ENCODE measurements around the gene KRTAP10-3. TPM values are rescaled to one million over a fixed set of nuclear protein-coding genes. Genes with fewer than 3 reads are reported as not detected.

KRTAP10-3 gene
- total RNA-seq, 1 experiment from 2014 or later: not detected

DNA sequence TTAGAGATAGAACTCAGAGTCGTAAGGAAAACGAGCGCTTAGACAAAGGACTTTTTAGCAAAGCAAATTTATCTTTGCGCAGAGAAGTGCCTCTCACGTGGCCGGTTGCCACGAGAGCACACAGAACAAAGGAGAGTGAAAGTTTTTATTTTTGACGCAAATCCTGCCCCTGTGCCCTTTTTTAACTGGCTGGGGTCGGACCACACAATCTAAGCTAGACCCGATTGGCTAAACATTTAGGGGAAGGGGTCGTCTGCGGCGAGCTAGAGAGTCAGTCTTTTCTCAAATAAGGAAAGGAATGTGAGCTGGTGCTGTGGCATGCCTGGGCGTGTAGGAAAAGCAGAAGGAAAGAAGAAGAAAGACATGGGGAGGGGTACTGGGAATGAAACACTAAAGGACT, 9.7 kb downstream of the KRTAP10-3 start:
- no peak overlapping the region for H3K27ac ChIP-seq (ENCODE audit: low read depth, low read length)
- RAD21 ChIA-PET (ENCODE audit: low non-redundant PET in 1 of 2, low total read pairs in 2 of 2, uncharacterized antibody in 2 of 2, unreplicated experiment in 2 of 2): no interaction called here
- no peak overlapping the region for H3K4me2 ChIP-seq (ENCODE audit: low read length)
- POLR2A ChIA-PET: no interaction called here
- no peaks in the 10 kb centered on the region for H3K4me1 ChIP-seq (ENCODE audit: control insufficient read depth in 1 of 2, insufficient read depth in 2 of 2, low read length in 2 of 2)
- ATAC-seq: no peak
- no peaks in the 10 kb centered on the region for H3K79me2 ChIP-seq (ENCODE audit: insufficient read depth, low read length)
- TF ChIP-seq EZH2phosphoT487 (IDR thresholded peaks at IDR 0.05; ENCODE audit: borderline replicate concordance) (no peak), JUND (IDR thresholded peaks at IDR 0.05) (no peak), FOSL1 (IDR thresholded peaks at IDR 0.05; ENCODE audit: low read depth) (no peak), RAD21 (IDR thresholded peaks at IDR 0.05; ENCODE audit: low read depth) (no peak), CBX3 (IDR thresholded peaks at IDR 0.05; ENCODE audit: low read depth) (no peak)
- TF ChIP-seq, protein P1, sequence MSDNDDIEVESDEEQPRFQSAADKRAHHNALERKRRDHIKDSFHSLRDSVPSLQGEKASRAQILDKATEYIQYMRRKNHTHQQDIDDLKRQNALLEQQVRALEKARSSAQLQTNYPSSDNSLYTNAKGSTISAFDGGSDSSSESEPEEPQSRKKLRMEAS (IDR thresholded peaks at IDR 0.05): no peak
- TF ChIP-seq, protein P2, sequence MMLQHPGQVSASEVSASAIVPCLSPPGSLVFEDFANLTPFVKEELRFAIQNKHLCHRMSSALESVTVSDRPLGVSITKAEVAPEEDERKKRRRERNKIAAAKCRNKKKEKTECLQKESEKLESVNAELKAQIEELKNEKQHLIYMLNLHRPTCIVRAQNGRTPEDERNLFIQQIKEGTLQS (IDR thresholded peaks at IDR 0.05): no peak
- TF ChIP-seq, protein P3, sequence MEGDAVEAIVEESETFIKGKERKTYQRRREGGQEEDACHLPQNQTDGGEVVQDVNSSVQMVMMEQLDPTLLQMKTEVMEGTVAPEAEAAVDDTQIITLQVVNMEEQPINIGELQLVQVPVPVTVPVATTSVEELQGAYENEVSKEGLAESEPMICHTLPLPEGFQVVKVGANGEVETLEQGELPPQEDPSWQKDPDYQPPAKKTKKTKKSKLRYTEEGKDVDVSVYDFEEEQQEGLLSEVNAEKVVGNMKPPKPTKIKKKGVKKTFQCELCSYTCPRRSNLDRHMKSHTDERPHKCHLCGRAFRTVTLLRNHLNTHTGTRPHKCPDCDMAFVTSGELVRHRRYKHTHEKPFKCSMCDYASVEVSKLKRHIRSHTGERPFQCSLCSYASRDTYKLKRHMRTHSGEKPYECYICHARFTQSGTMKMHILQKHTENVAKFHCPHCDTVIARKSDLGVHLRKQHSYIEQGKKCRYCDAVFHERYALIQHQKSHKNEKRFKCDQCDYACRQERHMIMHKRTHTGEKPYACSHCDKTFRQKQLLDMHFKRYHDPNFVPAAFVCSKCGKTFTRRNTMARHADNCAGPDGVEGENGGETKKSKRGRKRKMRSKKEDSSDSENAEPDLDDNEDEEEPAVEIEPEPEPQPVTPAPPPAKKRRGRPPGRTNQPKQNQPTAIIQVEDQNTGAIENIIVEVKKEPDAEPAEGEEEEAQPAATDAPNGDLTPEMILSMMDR (IDR thresholded peaks at IDR 0.05 in 2 of 3, conservative IDR thresholded peaks at IDR 0.05 in 1 of 3; ENCODE audit: borderline replicate concordance in 1 of 3, insufficient read depth in 1 of 3, low read depth in 2 of 3, low read length in 2 of 3): no peak
- no peaks in the 10 kb centered on the region for H3K27me3 ChIP-seq (ENCODE audit: insufficient read depth, low read length)
- H3K9me2 ChIP-seq (ENCODE audit: insufficient read depth): no peaks in the 10 kb centered on the region
- BruUV-seq (replicated peaks): no TSS peak
- no peak overlapping the region for H3K9ac ChIP-seq (ENCODE audit: low read length)
- no peaks in the 10 kb centered on the region for H4K20me1 ChIP-seq (ENCODE audit: insufficient read depth)
- no peaks in the 10 kb centered on the region for H3K36me3 ChIP-seq (ENCODE audit: control insufficient read depth in 1 of 2, insufficient read depth in 2 of 2, low read length in 2 of 2)
- H2AFZ ChIP-seq (ENCODE audit: low read depth, low read length, poor library complexity, severe bottlenecking): no peak overlapping the region
- no peak for DNase-seq (ENCODE audit: low read depth, low spot score)
- CTCF ChIA-PET: no interaction called here
- intact Hi-C loops (cut with micrococcal nuclease): no loop called here
- peaks cover 0 to 9% of the 10 kb centered on the region in 2 experiments; a peak in 2 of 4 replicates for H3K9me3 ChIP-seq (ENCODE audit: control insufficient read depth in 1 of 2, insufficient read depth in 1 of 2, low read depth in 1 of 2, low read length in 2 of 2)
- H3K4me3 ChIP-seq (replicated peaks in 1 of 2; ENCODE audit: low read depth in 1 of 2, low read length in 2 of 2): no peak overlapping the region

DNA sequence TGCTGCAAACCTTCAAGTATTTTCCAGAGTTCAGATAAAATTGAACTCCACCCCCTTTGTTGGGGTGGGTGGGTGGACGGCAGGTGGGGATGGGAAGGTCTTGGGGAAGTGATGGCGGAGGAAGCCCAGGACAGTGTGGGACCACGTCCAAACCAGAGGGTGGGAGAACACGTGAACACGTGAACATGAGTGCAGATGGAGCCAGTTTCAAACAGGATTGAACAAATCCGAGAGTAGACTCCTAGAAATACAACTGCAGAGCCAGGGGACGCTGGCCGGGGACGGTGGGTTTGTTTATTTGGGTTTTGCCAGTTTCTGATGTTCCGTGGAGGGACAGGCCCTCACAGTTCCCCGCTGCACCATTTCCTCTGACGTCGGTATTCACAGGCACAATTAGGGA, 10.2 kb downstream of the KRTAP10-3 start:
- intact Hi-C loops (cut with micrococcal nuclease): no loop called here
- TF ChIP-seq, protein P2 (IDR thresholded peaks at IDR 0.05): no peak
- TF ChIP-seq SRF (IDR thresholded peaks at IDR 0.05; ENCODE audit: low read depth) (no peak), ELF1 (IDR thresholded peaks at IDR 0.05; ENCODE audit: borderline replicate concordance, low read depth) (no peak), ZFX (IDR thresholded peaks at IDR 0.05) (no peak), EZH2phosphoT487 (IDR thresholded peaks at IDR 0.05; ENCODE audit: borderline replicate concordance) (no peak)
- TF ChIP-seq, protein P4, sequence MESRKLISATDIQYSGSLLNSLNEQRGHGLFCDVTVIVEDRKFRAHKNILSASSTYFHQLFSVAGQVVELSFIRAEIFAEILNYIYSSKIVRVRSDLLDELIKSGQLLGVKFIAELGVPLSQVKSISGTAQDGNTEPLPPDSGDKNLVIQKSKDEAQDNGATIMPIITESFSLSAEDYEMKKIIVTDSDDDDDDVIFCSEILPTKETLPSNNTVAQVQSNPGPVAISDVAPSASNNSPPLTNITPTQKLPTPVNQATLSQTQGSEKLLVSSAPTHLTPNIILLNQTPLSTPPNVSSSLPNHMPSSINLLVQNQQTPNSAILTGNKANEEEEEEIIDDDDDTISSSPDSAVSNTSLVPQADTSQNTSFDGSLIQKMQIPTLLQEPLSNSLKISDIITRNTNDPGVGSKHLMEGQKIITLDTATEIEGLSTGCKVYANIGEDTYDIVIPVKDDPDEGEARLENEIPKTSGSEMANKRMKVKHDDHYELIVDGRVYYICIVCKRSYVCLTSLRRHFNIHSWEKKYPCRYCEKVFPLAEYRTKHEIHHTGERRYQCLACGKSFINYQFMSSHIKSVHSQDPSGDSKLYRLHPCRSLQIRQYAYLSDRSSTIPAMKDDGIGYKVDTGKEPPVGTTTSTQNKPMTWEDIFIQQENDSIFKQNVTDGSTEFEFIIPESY (IDR thresholded peaks at IDR 0.05; ENCODE audit: extremely low read depth, insufficient replicate concordance, low read length): no peak
- TF ChIP-seq, protein P1 (IDR thresholded peaks at IDR 0.05): no peak

More for the DNA sequence above, 10.2 kb downstream of the KRTAP10-3 start:
- Histone ChIP-seq H3K9me2 (ENCODE audit: insufficient read depth) (no peaks in the 10 kb centered on the region), H3K4me3 (replicated peaks in 1 of 2; ENCODE audit: low read depth in 1 of 2, low read length in 2 of 2) (no peak overlapping the region), H3K9me3 (ENCODE audit: control insufficient read depth in 1 of 2, insufficient read depth in 1 of 2, low read depth in 1 of 2, low read length in 2 of 2) (peaks cover 5 to 12% of the 10 kb centered on the region in 2 experiments), H3K27ac (ENCODE audit: low read depth, low read length) (no peak overlapping the region), H2AFZ (ENCODE audit: low read depth, low read length, poor library complexity, severe bottlenecking) (no peak overlapping the region), H4K20me1 (ENCODE audit: insufficient read depth) (no peaks in the 10 kb centered on the region), H3K4me1 (ENCODE audit: control insufficient read depth in 1 of 2, insufficient read depth in 2 of 2, low read length in 2 of 2) (no peaks in the 10 kb centered on the region), H3K4me2 (ENCODE audit: low read length) (no peak overlapping the region), H3K9ac (ENCODE audit: low read length) (no peak overlapping the region), H3K27me3 (ENCODE audit: insufficient read depth, low read length) (no peaks in the 10 kb centered on the region), H3K79me2 (ENCODE audit: insufficient read depth, low read length) (no peaks in the 10 kb centered on the region), H3K36me3 (ENCODE audit: control insufficient read depth in 1 of 2, insufficient read depth in 2 of 2, low read length in 2 of 2) (no peaks in the 10 kb centered on the region)
- RAD21 ChIA-PET (ENCODE audit: low non-redundant PET in 1 of 2, low total read pairs in 2 of 2, uncharacterized antibody in 2 of 2, unreplicated experiment in 2 of 2): no interaction called here
- no TSS peak for BruUV-seq (replicated peaks)
- CTCF ChIA-PET: no interaction called here
- POLR2A ChIA-PET: no interaction called here
- no peak for ATAC-seq
- no peak for DNase-seq (ENCODE audit: low read depth, low spot score)
